Fibroblast of pulmonary artery (primary cell): ENCODE measurements around the gene SOX1.

Source experiments
- DNase-seq: peaks from one replicate; pipeline ENCODE4 v3.0.0-alpha.2; 2010; ENCODE audit warnings: low read depth
- H3K4me3 ChIP-seq: replicated peaks from 2 replicates; pipeline ENCODE4 v1.5.1; 2011; ENCODE audit warnings: low read depth, mild to moderate bottlenecking, control low read depth, low read length, moderate library complexity
- CTCF ChIP-seq: IDR thresholded peaks from 2 replicates; pipeline ENCODE4 v1.5.1; 2011; ENCODE audit warnings: mild to moderate bottlenecking, control low read depth, low read length, inconsistent platforms; ENCODE audit errors: missing control alignments

Gene SOX1

GRCh38 chr13:112066624-112067004 lies 335 bp upstream of the SOX1 start:
- H3K4me3 ChIP-seq: no peak overlapping the region
- TF ChIP-seq CTCF: no peak
- peak; percentile 18 for DNase-seq

- no peak for DNase-seq
- no peak overlapping the region for H3K4me3 ChIP-seq
- no peak for TF ChIP-seq CTCF
Measured at GRCh38 chr13:112067871-112068539, 1.1 kb downstream of the SOX1 start.

- H3K4me3 ChIP-seq: no peak overlapping the region
- no peak for TF ChIP-seq CTCF
- DNase-seq: no peak
Measured at GRCh38 chr13:112068540-112069060, 1.7 kb downstream of the SOX1 start.

GRCh38 chr13:112069061-112069844 lies 2.3 kb downstream of the SOX1 start:
- H3K4me3 ChIP-seq: no peak overlapping the region
- no peak for DNase-seq
- no peak for TF ChIP-seq CTCF

- no peak overlapping the region for H3K4me3 ChIP-seq
- TF ChIP-seq CTCF: no peak
Measured at GRCh38 chr13:112069845-112070251, 2.9 kb downstream of the SOX1 start.

GRCh38 chr13:112071102-112071722 lies 4.3 kb downstream of the SOX1 start:
- no peak for TF ChIP-seq CTCF
- no peak overlapping the region for H3K4me3 ChIP-seq
- no peak for DNase-seq

More at GRCh38 chr13:112069845-112070251, 2.9 kb downstream of the SOX1 start:
- DNase-seq: no peak
